ENCODE measurements around the gene PPFIA1.

The PPFIA1 gene

GRCh38 chr11:70331901-70332300 lies 61.4 kb downstream of the PPFIA1 start:
- no peak for TF ChIP-seq CTCF (IDR thresholded peaks at IDR 0.05; ENCODE audit: borderline replicate concordance, insufficient read depth, low read depth, low read length)

GRCh38 chr11:70332567-70332966 lies 62.1 kb downstream of the PPFIA1 start:
- TF ChIP-seq CTCF (IDR thresholded peaks at IDR 0.05; ENCODE audit: borderline replicate concordance, insufficient read depth, low read depth, low read length): no peak

More at GRCh38 chr11:70331901-70332300, 61.4 kb downstream of the PPFIA1 start:
- H3K4me3 ChIP-seq (ENCODE audit: low read depth, low read length): no peak overlapping the region

GRCh38 chr11:70333261-70333660 lies 62.8 kb downstream of the PPFIA1 start:
- no peak for TF ChIP-seq CTCF (IDR thresholded peaks at IDR 0.05; ENCODE audit: borderline replicate concordance, insufficient read depth, low read depth, low read length)
- no peak overlapping the region for H3K4me3 ChIP-seq (ENCODE audit: low read depth, low read length)

More at GRCh38 chr11:70332567-70332966, 62.1 kb downstream of the PPFIA1 start:
- H3K4me3 ChIP-seq (ENCODE audit: low read depth, low read length): no peak overlapping the region

GRCh38 chr11:70334351-70334995 lies 64.0 kb downstream of the PPFIA1 start:
- no peak for TF ChIP-seq CTCF (IDR thresholded peaks at IDR 0.05; ENCODE audit: borderline replicate concordance, insufficient read depth, low read depth, low read length)
- no peak overlapping the region for H3K4me3 ChIP-seq (ENCODE audit: low read depth, low read length)

GRCh38 chr11:70335511-70335910 lies 65.0 kb downstream of the PPFIA1 start:
- TF ChIP-seq CTCF (IDR thresholded peaks at IDR 0.05; ENCODE audit: borderline replicate concordance, insufficient read depth, low read depth, low read length): no peak
- H3K4me3 ChIP-seq (ENCODE audit: low read depth, low read length): no peak overlapping the region

- no peak for TF ChIP-seq CTCF (IDR thresholded peaks at IDR 0.05; ENCODE audit: borderline replicate concordance, insufficient read depth, low read depth, low read length)
- H3K4me3 ChIP-seq (ENCODE audit: low read depth, low read length): no peak overlapping the region
Measured at GRCh38 chr11:70338594-70338993, 68.1 kb downstream of the PPFIA1 start.

- no peak overlapping the region for H3K4me3 ChIP-seq (ENCODE audit: low read depth, low read length)
Measured at GRCh38 chr11:70339066-70339465, 68.6 kb downstream of the PPFIA1 start.

More at GRCh38 chr11:70339066-70339465, 68.6 kb downstream of the PPFIA1 start:
- TF ChIP-seq CTCF (IDR thresholded peaks at IDR 0.05; ENCODE audit: borderline replicate concordance, insufficient read depth, low read depth, low read length): no peak
